GM19193 (cell line): Measurements from ENCODE around the gene ELL2.

Experiments used
- POLR2A ChIP-seq: IDR thresholded peaks from 4 replicates; pipeline ENCODE4 v1.6.1; 2011; ENCODE audit not compliant: insufficient read depth, insufficient read length; ENCODE audit errors: extremely low read depth

Gene ELL2

DNA sequence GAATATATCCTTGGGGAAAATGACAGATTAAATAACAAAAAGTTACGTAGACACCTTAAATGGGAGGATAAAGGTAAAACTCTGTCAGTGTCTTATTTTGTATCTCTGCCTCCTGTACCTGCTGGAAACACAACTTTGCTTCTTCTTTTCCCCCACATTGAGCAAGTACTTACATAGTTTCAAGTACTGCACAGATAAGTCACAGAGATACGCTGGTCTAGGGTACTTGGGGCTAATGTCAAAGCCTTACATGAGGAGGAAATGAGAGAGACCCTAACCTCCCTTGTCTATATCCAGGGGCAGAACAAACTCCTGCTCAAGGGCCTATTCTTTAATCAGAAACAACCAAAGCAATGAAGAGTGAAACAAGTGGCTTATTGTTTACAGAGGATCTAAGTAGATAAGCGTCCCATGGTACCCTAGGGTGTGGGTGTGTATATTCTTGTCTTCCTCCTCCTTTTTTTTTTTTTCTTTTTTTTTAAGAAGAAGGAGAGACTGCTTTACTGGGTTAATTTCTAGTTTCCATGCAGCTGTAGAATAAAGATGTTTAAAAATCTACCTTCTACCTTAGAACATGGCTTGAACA, 43.1 kb downstream of the ELL2 start:
- no peak for TF ChIP-seq POLR2A

DNA sequence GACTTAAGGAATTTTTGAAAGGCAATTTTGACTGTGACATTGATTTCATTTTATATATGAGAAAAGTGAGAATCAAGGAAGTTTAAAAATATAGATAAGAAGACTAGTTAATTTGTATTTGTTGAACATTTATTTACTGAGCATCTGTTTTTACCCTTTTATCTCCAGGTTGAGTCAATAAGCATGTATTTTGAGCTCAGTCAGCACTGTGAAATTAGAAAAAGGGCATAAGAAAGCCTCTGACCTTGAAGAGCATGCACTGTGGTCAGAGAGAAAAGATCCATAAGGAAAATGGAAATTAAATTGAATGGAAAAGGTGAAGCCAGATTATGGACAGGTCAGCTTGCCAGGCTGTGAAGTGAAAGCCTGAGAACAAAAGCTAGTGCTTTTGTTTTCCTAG, 44.4 kb downstream of the ELL2 start:
- no peak for TF ChIP-seq POLR2A

GRCh38 chr5:95916687-95917085, 45.0 kb downstream of the ELL2 start:
- no peak for TF ChIP-seq POLR2A

- no peak for TF ChIP-seq POLR2A
These were observed 45.5 kb downstream of the ELL2 start for GRCh38 chr5:95915999-95916686.

GRCh38 chr5:95913663-95914062, 48.0 kb downstream of the ELL2 start:
- no peak for TF ChIP-seq POLR2A

GRCh38 chr5:95912029-95912428, 49.6 kb downstream of the ELL2 start:
- TF ChIP-seq POLR2A = no peak

- TF ChIP-seq POLR2A = no peak
These were observed 51.1 kb downstream of the ELL2 start for GRCh38 chr5:95910521-95910920.

DNA sequence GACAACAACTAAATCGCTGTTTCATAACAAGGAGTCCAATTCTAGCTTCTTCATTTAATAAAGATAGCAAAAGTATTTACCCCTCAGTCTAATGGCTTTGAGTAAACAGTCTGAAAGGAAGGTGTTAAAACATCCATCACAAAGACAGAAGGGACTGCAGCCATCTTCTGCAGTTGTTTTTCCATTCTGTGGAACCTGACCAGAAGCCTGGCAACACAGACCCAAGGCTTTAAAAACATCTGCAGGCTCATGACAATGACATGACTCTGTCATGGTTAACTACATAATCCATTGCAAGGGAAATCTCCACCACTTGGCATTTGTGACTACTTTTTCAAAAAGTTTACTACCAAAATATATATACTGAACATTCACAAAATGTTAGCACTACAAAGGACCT, 51.9 kb downstream of the ELL2 start:
- no peak for TF ChIP-seq POLR2A

- no peak for TF ChIP-seq POLR2A
These were observed 52.9 kb downstream of the ELL2 start for GRCh38 chr5:95908799-95909198.

- TF ChIP-seq POLR2A = no peak
These were observed 53.6 kb downstream of the ELL2 start for GRCh38 chr5:95907740-95908706.

DNA sequence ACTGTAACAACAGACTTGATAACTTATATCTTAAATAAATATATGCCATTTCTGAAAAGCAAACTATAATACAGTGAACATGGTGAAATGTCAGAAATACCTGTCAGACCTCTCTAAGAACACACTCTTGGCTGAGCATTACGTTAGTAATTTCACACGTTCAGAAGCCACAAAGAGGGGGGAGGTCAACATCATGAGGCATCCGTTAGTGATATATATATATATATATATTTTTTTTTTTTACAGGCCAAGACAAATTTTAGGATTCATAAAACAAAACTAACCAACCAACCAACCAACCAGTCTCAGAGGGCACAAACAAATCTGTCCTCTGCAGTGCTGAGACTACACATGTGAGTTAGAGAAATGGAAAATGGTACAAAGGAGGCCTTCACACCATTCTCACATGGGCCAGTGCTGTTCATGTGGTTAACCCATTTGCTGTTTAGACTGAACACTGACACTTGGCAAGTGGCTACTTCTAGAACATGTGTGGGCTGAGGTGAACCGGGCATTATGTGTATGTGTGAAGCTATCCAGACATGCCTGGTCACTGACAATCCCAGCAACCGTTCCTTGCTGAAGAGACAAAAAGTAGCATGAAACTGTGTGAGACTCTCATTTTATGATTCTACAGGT, 54.5 kb downstream of the ELL2 start:
- TF ChIP-seq POLR2A = no peak

DNA sequence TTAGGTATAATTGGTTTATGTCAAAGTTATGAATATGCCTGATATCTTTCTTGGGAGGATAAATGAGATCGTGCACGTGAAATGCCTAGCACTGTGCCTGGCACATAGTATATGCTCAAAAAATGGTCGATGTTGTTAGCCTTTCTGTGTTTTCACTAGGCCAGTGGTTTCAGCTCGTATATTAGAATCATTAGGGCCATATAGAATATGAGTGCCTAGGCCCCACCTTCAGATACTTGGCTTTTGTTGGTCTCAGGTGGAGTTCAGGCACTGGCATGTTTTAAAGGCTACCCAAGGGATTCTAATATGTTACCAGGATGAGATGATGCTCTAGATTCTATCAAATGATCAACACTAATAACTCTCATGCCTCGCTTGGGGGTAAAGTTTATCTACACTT, 56.8 kb downstream of the ELL2 start:
- TF ChIP-seq POLR2A = no peak

- no peak for TF ChIP-seq POLR2A
These were observed 57.8 kb downstream of the ELL2 start for GRCh38 chr5:95903838-95904237.

DNA sequence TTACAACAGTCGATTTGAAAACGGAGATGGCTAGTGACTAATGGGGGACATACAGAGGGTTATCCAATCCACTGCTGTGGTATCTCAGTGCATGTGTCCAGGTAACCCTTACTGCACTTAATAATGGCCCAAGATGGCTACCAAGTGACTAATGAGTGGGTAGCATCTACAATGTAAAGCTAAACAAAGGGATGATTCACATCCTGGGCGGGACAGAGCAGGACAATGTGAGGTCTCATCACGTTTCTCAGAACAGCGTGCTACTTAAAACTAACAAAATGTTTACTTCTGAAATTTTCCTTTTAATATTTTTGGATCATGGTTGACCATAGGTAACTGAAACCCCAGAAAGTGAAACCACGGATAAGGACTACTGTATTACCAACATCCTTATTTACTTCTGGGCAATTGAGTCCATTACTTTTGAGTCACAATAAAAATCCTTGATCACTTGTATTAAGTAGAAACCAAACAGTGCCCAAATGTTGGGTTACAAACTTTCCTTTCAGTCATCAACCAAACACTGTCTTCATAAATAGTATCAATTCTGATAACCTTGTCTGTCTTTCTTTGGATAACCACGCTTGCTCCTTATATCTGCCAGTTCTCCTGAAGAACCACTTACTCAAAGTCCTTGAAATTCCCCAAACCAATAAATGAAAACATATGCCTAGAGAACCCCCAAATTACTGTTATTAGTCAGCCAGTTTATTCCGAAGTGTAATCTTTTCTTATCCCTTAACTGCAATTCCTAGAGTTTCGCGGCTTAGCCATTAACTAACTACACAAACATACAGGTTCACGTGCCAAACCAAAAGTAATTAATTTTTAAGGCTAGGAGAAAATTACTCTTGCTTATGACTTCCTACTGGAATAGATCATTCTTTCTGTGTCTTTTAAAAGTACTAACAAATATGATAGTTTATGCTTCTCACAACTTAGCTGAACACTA, 59.7 kb downstream of the ELL2 start:
- no peak for TF ChIP-seq POLR2A
